ENCODE results near the gene TFCP2L1. TPM values are rescaled to one million over a fixed set of nuclear protein-coding genes. Genes with fewer than 3 reads are reported as not detected.
"Not testable (repeated sequence)": the region's sequence is repeated elsewhere in the genome, so short reads cannot be mapped to it uniquely, and the experiment has no call there.

Gene TFCP2L1
- total and polyA plus RNA-seq, 7 experiments from 2014 or later, result 0.19 to 0.24 TPM; not detected in 5

DNA sequence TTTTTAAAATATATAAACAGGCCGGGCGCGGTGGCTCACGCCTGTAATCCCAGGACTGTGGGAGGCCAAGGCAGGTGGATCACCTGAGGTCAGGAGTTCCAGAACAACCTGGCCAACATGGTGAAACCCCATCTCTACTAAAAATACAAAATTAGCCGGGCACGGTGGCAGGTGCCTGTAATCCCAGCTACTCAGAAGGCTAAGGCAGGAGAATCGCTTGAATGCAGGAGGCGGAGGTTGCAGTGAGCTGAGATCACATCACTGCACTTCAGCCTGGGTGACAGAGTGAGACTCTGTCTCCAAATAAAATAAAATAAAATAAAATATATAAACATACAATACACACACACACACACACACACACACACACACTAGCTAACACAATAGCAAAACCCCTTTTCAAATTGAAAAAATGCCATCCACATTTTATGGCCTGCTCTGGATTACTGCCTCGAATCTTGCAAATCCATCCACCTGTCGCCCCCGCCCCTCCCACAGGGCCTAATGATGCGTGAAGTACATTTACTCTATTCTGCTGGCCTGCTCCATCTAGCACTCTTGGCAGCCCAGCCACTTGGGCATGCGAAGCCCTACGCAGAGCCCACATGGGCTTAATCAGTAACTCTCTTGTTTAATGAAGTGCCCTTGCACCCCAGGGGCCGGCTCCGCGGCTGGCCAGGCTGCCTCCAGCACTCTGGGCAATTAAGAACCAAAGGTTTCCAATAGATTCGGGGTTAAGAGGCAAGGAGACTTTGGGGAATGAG, 57.4 kb downstream of the TFCP2L1 start:
- H3K4me1 Mint-ChIP-seq; H3K4me3 ChIP-seq (ENCODE audit: low read length); H3K36me3 Mint-ChIP-seq; DNase-seq; intact Hi-C loops (cut with micrococcal nuclease); H3K4me3 Mint-ChIP-seq; H3K9me3 ChIP-seq (ENCODE audit: control insufficient read depth in 2 of 3, low read length in 3 of 3); H3K9me3 Mint-ChIP-seq; H3K27ac Mint-ChIP-seq; H3K27me3 Mint-ChIP-seq; H3K36me3 ChIP-seq (ENCODE audit: control insufficient read depth in 2 of 3, insufficient read depth in 3 of 3, low read length in 3 of 3); CTCF ChIA-PET; H3K4me1 ChIP-seq (ENCODE audit: control insufficient read depth in 2 of 2, insufficient read depth in 2 of 2, low read length in 2 of 2); POLR2A ChIA-PET; H3K27me3 ChIP-seq (ENCODE audit: control insufficient read depth in 2 of 2, insufficient read depth in 2 of 2, low read length in 2 of 2); ATAC-seq; H3K27ac ChIP-seq (ENCODE audit: low read depth, low read length): not testable (repeated sequence)

GRCh38 chr2:121225681-121226080, 59.3 kb downstream of the TFCP2L1 start:
- H3K36me3 Mint-ChIP-seq; H3K9me3 Mint-ChIP-seq; intact Hi-C loops (cut with micrococcal nuclease); H3K4me1 Mint-ChIP-seq; H3K27ac ChIP-seq (ENCODE audit: low read depth, low read length); H3K4me1 ChIP-seq (ENCODE audit: control insufficient read depth in 2 of 2, insufficient read depth in 2 of 2, low read length in 2 of 2); DNase-seq; H3K9me3 ChIP-seq (ENCODE audit: control insufficient read depth in 2 of 3, low read length in 3 of 3); POLR2A ChIA-PET; H3K27me3 Mint-ChIP-seq; H3K27ac Mint-ChIP-seq; H3K36me3 ChIP-seq (ENCODE audit: control insufficient read depth in 2 of 3, insufficient read depth in 3 of 3, low read length in 3 of 3); CTCF ChIA-PET; H3K4me3 Mint-ChIP-seq; ATAC-seq; H3K27me3 ChIP-seq (ENCODE audit: control insufficient read depth in 2 of 2, insufficient read depth in 2 of 2, low read length in 2 of 2); H3K4me3 ChIP-seq (ENCODE audit: low read length): not testable (repeated sequence)

DNA sequence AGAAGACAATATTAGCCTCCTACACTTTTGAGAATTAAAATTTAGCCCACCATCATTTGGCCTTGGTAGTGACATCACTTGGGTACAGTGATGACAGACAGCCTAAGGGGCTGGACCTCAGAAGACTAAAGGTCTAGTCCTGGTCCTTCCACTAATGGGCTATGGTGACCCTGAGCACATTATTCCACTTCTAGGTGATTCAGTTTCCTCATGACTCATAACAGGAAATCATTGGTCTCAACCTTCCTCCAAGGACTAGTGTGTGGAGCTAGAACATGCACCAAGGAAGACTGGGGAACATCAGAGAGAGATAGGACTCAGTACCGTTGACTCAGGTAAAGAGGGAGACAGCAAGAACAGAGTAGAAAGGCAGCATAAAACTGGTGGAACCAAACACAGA, 64.0 kb downstream of the TFCP2L1 start:
- CTCF ChIA-PET, result no interaction called here
- no peak overlapping the region for H3K4me3 Mint-ChIP-seq
- intact Hi-C loops (cut with micrococcal nuclease), result no loop called here
- no peaks in the 10 kb centered on the region for H3K36me3 Mint-ChIP-seq
- H3K9me3 Mint-ChIP-seq, result peaks cover 0 to 1% (median 0%) of the 10 kb centered on the region in 11 donors
- Histone ChIP-seq H3K27me3 (ENCODE audit: control insufficient read depth in 2 of 2, insufficient read depth in 2 of 2, low read length in 2 of 2) (no peaks in the 10 kb centered on the region), H3K4me1 (ENCODE audit: control insufficient read depth in 2 of 2, insufficient read depth in 2 of 2, low read length in 2 of 2) (no peaks in the 10 kb centered on the region), H3K36me3 (ENCODE audit: control insufficient read depth in 2 of 3, insufficient read depth in 3 of 3, low read length in 3 of 3) (no peaks in the 10 kb centered on the region), H3K27ac (ENCODE audit: low read depth, low read length) (no peak overlapping the region), H3K4me3 (ENCODE audit: low read length) (no peak overlapping the region), H3K9me3 (ENCODE audit: control insufficient read depth in 2 of 3, low read length in 3 of 3) (no peaks in the 10 kb centered on the region)
- POLR2A ChIA-PET, result no interaction called here
- no peak overlapping the region for H3K27ac Mint-ChIP-seq
- peaks cover 0 to 11% (median 2%) of the 10 kb centered on the region in 5 donors for H3K27me3 Mint-ChIP-seq
- peaks cover 0 to 1% (median 0%) of the 10 kb centered on the region in 7 donors for H3K4me1 Mint-ChIP-seq
- ATAC-seq (peak; percentile 24), DNase-seq (no peak)

DNA sequence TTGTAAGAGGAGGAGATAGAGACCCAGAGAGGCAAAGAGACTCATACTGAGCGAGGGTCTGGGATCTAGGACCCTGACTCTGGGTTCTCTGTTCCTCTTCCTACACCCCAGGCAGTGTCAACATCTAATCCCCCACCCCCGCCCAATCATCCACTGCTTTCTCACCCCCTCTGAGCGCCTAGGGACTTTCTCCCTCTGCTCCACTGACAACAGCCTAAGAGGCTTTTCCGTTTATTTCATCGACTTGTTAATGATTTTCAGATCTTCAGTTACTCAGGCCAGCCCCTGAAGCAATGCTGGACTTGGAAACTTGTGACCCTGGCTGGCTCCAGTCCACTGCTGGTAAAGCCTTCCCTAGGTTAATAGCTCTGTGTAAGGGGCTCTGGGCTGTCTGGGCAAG, 65.1 kb downstream of the TFCP2L1 start:
- Mint-ChIP-seq H3K4me1 (peaks cover 0 to 1% (median 0%) of the 10 kb centered on the region in 7 donors), H3K27ac (no peak overlapping the region), H3K4me3 (no peak overlapping the region), H3K9me3 (peaks cover 0 to 1% (median 0%) of the 10 kb centered on the region in 11 donors), H3K36me3 (no peaks in the 10 kb centered on the region), H3K27me3 (peaks cover 0 to 11% (median 2%) of the 10 kb centered on the region in 5 donors)
- H3K4me3 ChIP-seq (ENCODE audit: low read length), result no peak overlapping the region
- CTCF ChIA-PET, result no interaction called here
- no peaks in the 10 kb centered on the region for H3K9me3 ChIP-seq (ENCODE audit: control insufficient read depth in 2 of 3, low read length in 3 of 3)
- no peak for DNase-seq
- no peak for ATAC-seq
- intact Hi-C loops (cut with micrococcal nuclease), result no loop called here
- H3K4me1 ChIP-seq (ENCODE audit: control insufficient read depth in 2 of 2, insufficient read depth in 2 of 2, low read length in 2 of 2), result no peaks in the 10 kb centered on the region
- no peak overlapping the region for H3K27ac ChIP-seq (ENCODE audit: low read depth, low read length)
- no peaks in the 10 kb centered on the region for H3K36me3 ChIP-seq (ENCODE audit: control insufficient read depth in 2 of 3, insufficient read depth in 3 of 3, low read length in 3 of 3)
- no peaks in the 10 kb centered on the region for H3K27me3 ChIP-seq (ENCODE audit: control insufficient read depth in 2 of 2, insufficient read depth in 2 of 2, low read length in 2 of 2)
- POLR2A ChIA-PET, result no interaction called here

GRCh38 chr2:121218386-121218938, 66.5 kb downstream of the TFCP2L1 start:
- Histone ChIP-seq H3K36me3 (ENCODE audit: control insufficient read depth in 2 of 3, insufficient read depth in 3 of 3, low read length in 3 of 3) (no peaks in the 10 kb centered on the region), H3K4me1 (ENCODE audit: control insufficient read depth in 2 of 2, insufficient read depth in 2 of 2, low read length in 2 of 2) (no peaks in the 10 kb centered on the region), H3K4me3 (ENCODE audit: low read length) (no peak overlapping the region), H3K9me3 (ENCODE audit: control insufficient read depth in 2 of 3, low read length in 3 of 3) (no peaks in the 10 kb centered on the region), H3K27ac (ENCODE audit: low read depth, low read length) (no peak overlapping the region), H3K27me3 (ENCODE audit: control insufficient read depth in 2 of 2, insufficient read depth in 2 of 2, low read length in 2 of 2) (no peaks in the 10 kb centered on the region)
- no peak for DNase-seq
- CTCF ChIA-PET, result interaction anchor here (0.7 kb wide), 1 partner anchor 57 kb away, joined by 3 read pairs; no protein-coding TSS in a partner anchor
- no peak overlapping the region for H3K4me3 Mint-ChIP-seq
- intact Hi-C loops (cut with micrococcal nuclease), result no loop called here
- H3K27me3 Mint-ChIP-seq, result peaks cover 0 to 11% (median 2%) of the 10 kb centered on the region in 5 donors
- H3K27ac Mint-ChIP-seq, result no peak overlapping the region
- H3K4me1 Mint-ChIP-seq, result peaks cover 0 to 1% (median 0%) of the 10 kb centered on the region in 7 donors
- ATAC-seq, result no peak
- H3K9me3 Mint-ChIP-seq, result peaks cover 0 to 1% (median 0%) of the 10 kb centered on the region in 11 donors
- no peaks in the 10 kb centered on the region for H3K36me3 Mint-ChIP-seq
- POLR2A ChIA-PET, result no interaction called here

- ChIA-PET POLR2A (no interaction called here), CTCF (interaction anchor here (0.7 kb wide), 1 partner anchor 56 kb away, joined by 3 read pairs; no protein-coding TSS in a partner anchor)
- Mint-ChIP-seq H3K36me3 (no peaks in the 10 kb centered on the region), H3K27me3 (peaks cover 0 to 11% (median 2%) of the 10 kb centered on the region in 5 donors), H3K27ac (no peak overlapping the region), H3K4me3 (no peak overlapping the region), H3K4me1 (peaks cover 0 to 1% (median 0%) of the 10 kb centered on the region in 7 donors), H3K9me3 (peaks cover 0 to 1% (median 0%) of the 10 kb centered on the region in 11 donors)
- DNase-seq (no peak), ATAC-seq (no peak)
- H3K4me3 ChIP-seq (ENCODE audit: low read length), result no peak overlapping the region
- H3K36me3 ChIP-seq (ENCODE audit: control insufficient read depth in 2 of 3, insufficient read depth in 3 of 3, low read length in 3 of 3), result no peaks in the 10 kb centered on the region
- H3K27me3 ChIP-seq (ENCODE audit: control insufficient read depth in 2 of 2, insufficient read depth in 2 of 2, low read length in 2 of 2), result no peaks in the 10 kb centered on the region
- H3K27ac ChIP-seq (ENCODE audit: low read depth, low read length), result no peak overlapping the region
- no peaks in the 10 kb centered on the region for H3K4me1 ChIP-seq (ENCODE audit: control insufficient read depth in 2 of 2, insufficient read depth in 2 of 2, low read length in 2 of 2)
- intact Hi-C loops (cut with micrococcal nuclease), result no loop called here
- no peaks in the 10 kb centered on the region for H3K9me3 ChIP-seq (ENCODE audit: control insufficient read depth in 2 of 3, low read length in 3 of 3)
Measured at GRCh38 chr2:121217627-121218026, 67.4 kb downstream of the TFCP2L1 start.

- Mint-ChIP-seq H3K27me3 (peaks cover 0 to 9% (median 0%) of the 10 kb centered on the region in 5 donors), H3K9me3 (peaks cover 0 to 1% (median 0%) of the 10 kb centered on the region in 11 donors), H3K4me3 (no peak overlapping the region), H3K27ac (no peak overlapping the region), H3K36me3 (no peaks in the 10 kb centered on the region), H3K4me1 (peaks cover 0 to 1% (median 0%) of the 10 kb centered on the region in 7 donors)
- H3K4me1 ChIP-seq (ENCODE audit: control insufficient read depth in 2 of 2, insufficient read depth in 2 of 2, low read length in 2 of 2), result no peaks in the 10 kb centered on the region
- ATAC-seq (no peak), DNase-seq (no peak)
- H3K27ac ChIP-seq (ENCODE audit: low read depth, low read length), result no peak overlapping the region
- ChIA-PET POLR2A (no interaction called here), CTCF (no interaction called here)
- no peaks in the 10 kb centered on the region for H3K36me3 ChIP-seq (ENCODE audit: control insufficient read depth in 2 of 3, insufficient read depth in 3 of 3, low read length in 3 of 3)
- no peak overlapping the region for H3K4me3 ChIP-seq (ENCODE audit: low read length)
- intact Hi-C loops (cut with micrococcal nuclease), result no loop called here
- no peaks in the 10 kb centered on the region for H3K27me3 ChIP-seq (ENCODE audit: control insufficient read depth in 2 of 2, insufficient read depth in 2 of 2, low read length in 2 of 2)
- no peaks in the 10 kb centered on the region for H3K9me3 ChIP-seq (ENCODE audit: control insufficient read depth in 2 of 3, low read length in 3 of 3)
Measured at GRCh38 chr2:121214296-121214695, 70.7 kb downstream of the TFCP2L1 start.
